MM.1S (cell line): ENCODE measurements around the gene SSBP3.

ENCODE experiments used
- DNase-seq: peaks from one replicate; pipeline ENCODE4 v3.0.0-alpha.2; 2015
- H2AFZ ChIP-seq: fragments of 300-600 bp; sonication (generic); 2 replicates; pipeline ENCODE4 v1.6.0; 2016; ENCODE audit warnings: antibody characterized with exemption, low read length
- H3F3A ChIP-seq: fragments of 300-600 bp; sonication (generic); 2 replicates; pipeline ENCODE4 v1.6.1; 2016; ENCODE audit warnings: mild to moderate bottlenecking, antibody characterized with exemption, low read length, moderate library complexity, mixed read lengths; ENCODE audit not compliant: insufficient read depth
- H3K27ac ChIP-seq: fragments of 300-600 bp; sonication (generic); 2 replicates; pipeline ENCODE4 v1.5.1; 2016; ENCODE audit warnings: mild to moderate bottlenecking, low read length
- H3K27me3 ChIP-seq: fragments of 300-600 bp; sonication (generic); replicated peaks from 2 replicates; pipeline ENCODE4 v1.6.0; 2016; ENCODE audit warnings: low read length; ENCODE audit not compliant: insufficient read depth
- H3K36me3 ChIP-seq: fragments of 300-600 bp; sonication (generic); replicated peaks from 2 replicates; pipeline ENCODE4 v1.6.1; 2016; ENCODE audit warnings: mild to moderate bottlenecking, low read length, mixed read lengths; ENCODE audit not compliant: insufficient read depth
- H3K4me1 ChIP-seq: fragments of 300-600 bp; sonication (generic); 2 replicates; pipeline ENCODE4 v1.6.1; 2016; ENCODE audit warnings: low read length, mixed read lengths
- H3K4me2 ChIP-seq: fragments of 300-600 bp; sonication (generic); 2 replicates; pipeline ENCODE4 v1.6.0; 2016; ENCODE audit warnings: low read depth, low read length
- H3K4me3 ChIP-seq: fragments of 300-600 bp; sonication (generic); 2 replicates; pipeline ENCODE4 v1.5.1; 2016; ENCODE audit warnings: low read length, mixed read lengths
- H3K79me2 ChIP-seq: fragments of 300-600 bp; sonication (generic); 2 replicates; pipeline ENCODE4 v1.6.1; 2016; ENCODE audit warnings: mixed run types, low read length, mixed read lengths
- H3K9ac ChIP-seq: fragments of 300-600 bp; sonication (generic); 2 replicates; pipeline ENCODE4 v1.6.1; 2016; ENCODE audit warnings: low read length, mixed read lengths
- H3K9me2 ChIP-seq: fragments of 300-600 bp; sonication (generic); replicated peaks from 2 replicates; pipeline ENCODE4 v1.6.1; 2016; ENCODE audit warnings: mild to moderate bottlenecking, low read length, mixed read lengths; ENCODE audit not compliant: insufficient read depth
- H3K9me3 ChIP-seq: fragments of 300-600 bp; sonication (generic); replicated peaks from 2 replicates; pipeline ENCODE4 v1.6.1; 2016; ENCODE audit warnings: mild to moderate bottlenecking, low read length, mixed read lengths; ENCODE audit not compliant: insufficient read depth
- H4K20me1 ChIP-seq: fragments of 300-600 bp; sonication (generic); 2 replicates; pipeline ENCODE4 v1.6.1; 2016; ENCODE audit warnings: mild to moderate bottlenecking, low read length, moderate library complexity, mixed read lengths; ENCODE audit not compliant: insufficient read depth
- CTCF ChIP-seq: fragments of 300-600 bp; sonication (generic); IDR thresholded peaks from 2 replicates; pipeline ENCODE4 v1.5.1; 2016; ENCODE audit warnings: antibody characterized with exemption, low read length, mixed read lengths
- EZH2 ChIP-seq: fragments of 300-600 bp; sonication (generic); optimal IDR thresholded peaks from 2 replicates; pipeline ENCODE3; 2017; ENCODE audit warnings: low read depth, mild to moderate bottlenecking, antibody characterized with exemption, low read length, mixed read lengths
- EZH2phosphoT487 ChIP-seq: fragments of 300-600 bp; sonication (generic); IDR thresholded peaks from 2 replicates; pipeline ENCODE4 v1.6.1; 2018; ENCODE audit warnings: antibody characterized with exemption, low read length

SSBP3 gene

GRCh38 chr1:54387419-54387818 is 18.8 kb downstream of the SSBP3 start:
- Histone ChIP-seq H4K20me1 (no peaks in the 10 kb centered on the region), H3K4me1 (no peaks in the 10 kb centered on the region), H3K9ac (no peak overlapping the region), H3F3A (no peaks in the 10 kb centered on the region), H3K9me3 (no peaks in the 10 kb centered on the region), H3K4me2 (no peak overlapping the region), H3K79me2 (peaks cover 40% of the 10 kb centered on the region), H3K9me2 (no peaks in the 10 kb centered on the region), H3K27me3 (no peaks in the 10 kb centered on the region), H3K36me3 (no peaks in the 10 kb centered on the region), H2AFZ (no peak overlapping the region), H3K4me3 (no peak overlapping the region), H3K27ac (no peak overlapping the region)
- no peak for DNase-seq
- TF ChIP-seq EZH2 (no peak), CTCF (no peak), EZH2phosphoT487 (no peak)

GRCh38 chr1:54385727-54386022 is 20.5 kb downstream of the SSBP3 start:
- no peaks in the 10 kb centered on the region for H3F3A ChIP-seq
- no peaks in the 10 kb centered on the region for H3K9me3 ChIP-seq
- no peak overlapping the region for H3K27ac ChIP-seq
- no peak for TF ChIP-seq CTCF
- TF ChIP-seq EZH2phosphoT487, result no peak
- no peak for TF ChIP-seq EZH2
- no peak overlapping the region for H3K4me3 ChIP-seq
- H3K4me2 ChIP-seq, result no peak overlapping the region
- H2AFZ ChIP-seq, result no peak overlapping the region
- no peak overlapping the region for H3K9ac ChIP-seq
- peaks cover 44% of the 10 kb centered on the region for H3K79me2 ChIP-seq
- H4K20me1 ChIP-seq, result no peaks in the 10 kb centered on the region
- H3K9me2 ChIP-seq, result no peaks in the 10 kb centered on the region
- no peaks in the 10 kb centered on the region for H3K36me3 ChIP-seq
- H3K27me3 ChIP-seq, result no peaks in the 10 kb centered on the region
- no peaks in the 10 kb centered on the region for H3K4me1 ChIP-seq
- DNase-seq, result no peak

GRCh38 chr1:54384918-54385726 is 21.1 kb downstream of the SSBP3 start:
- H4K20me1 ChIP-seq, result no peaks in the 10 kb centered on the region

More at GRCh38 chr1:54384918-54385726, 21.1 kb downstream of the SSBP3 start:
- H3K4me3 ChIP-seq, result no peak overlapping the region
- no peak for DNase-seq
- no peaks in the 10 kb centered on the region for H3K4me1 ChIP-seq
- H3K9me3 ChIP-seq, result no peaks in the 10 kb centered on the region
- no peaks in the 10 kb centered on the region for H3K27me3 ChIP-seq
- no peaks in the 10 kb centered on the region for H3F3A ChIP-seq
- no peak overlapping the region for H3K27ac ChIP-seq
- peaks cover 46% of the 10 kb centered on the region for H3K79me2 ChIP-seq
- no peak overlapping the region for H2AFZ ChIP-seq
- no peaks in the 10 kb centered on the region for H3K36me3 ChIP-seq
- H3K4me2 ChIP-seq, result no peak overlapping the region
- TF ChIP-seq EZH2 (no peak), CTCF (no peak)
- H3K9me2 ChIP-seq, result no peaks in the 10 kb centered on the region
- no peak overlapping the region for H3K9ac ChIP-seq
